DMS153 (cell line): ENCODE data around the gene SRPRA.
"Not testable (repeated sequence)": the region's sequence is repeated elsewhere in the genome, so short reads cannot be mapped to it uniquely, and the experiment has no call there.

Experiments used
- DNase-seq: peaks from one replicate; lab custom pipeline; 2025; lab: John Stamatoyannopoulos, UW

Gene SRPRA

GRCh38 chr11:126284829-126285228 lies 16.1 kb upstream of the SRPRA start:
- DNase-seq, result peak; percentile 83

- DNase-seq, result no peak
These were observed 14.3 kb upstream of the SRPRA start, which contains the start of gene TIRAP for GRCh38 chr11:126282736-126283591. Gene TIRAP (plus strand): TSS chr11:126283093. CDS start chr11:126290895, 7,802 bp downstream.

- DNase-seq, result peak; percentile 16
These were observed 13.7 kb upstream of the SRPRA start for GRCh38 chr11:126282361-126282735.

GRCh38 chr11:126281666-126282175 lies 13.0 kb upstream of the SRPRA start:
- DNase-seq, result no peak

GRCh38 chr11:126281245-126281644 lies 12.6 kb upstream of the SRPRA start:
- DNase-seq, result no peak

- no peak for DNase-seq
These were observed 11.9 kb upstream of the SRPRA start for GRCh38 chr11:126280595-126280994.

- DNase-seq, result no peak
These were observed 10.5 kb upstream of the SRPRA start for GRCh38 chr11:126279191-126279590.

- DNase-seq, result no peak
These were observed 9.1 kb upstream of the SRPRA start for GRCh38 chr11:126277780-126278179.

GRCh38 chr11:126277322-126277721 lies 8.6 kb upstream of the SRPRA start:
- DNase-seq, result no peak

GRCh38 chr11:126268361-126268707 lies 361 bp downstream of the SRPRA start:
- DNase-seq, result no peak

- no peak for DNase-seq
These were observed 1.0 kb downstream of the SRPRA start for GRCh38 chr11:126267650-126268049.

- no peak for DNase-seq
These were observed 2.9 kb downstream of the SRPRA start for GRCh38 chr11:126265811-126266210.

- DNase-seq, result no peak
These were observed 5.2 kb downstream of the SRPRA start for GRCh38 chr11:126263489-126263888.

GRCh38 chr11:126262216-126262615 lies 6.5 kb downstream of the SRPRA start:
- no peak for DNase-seq

- no peak for DNase-seq
These were observed 10.9 kb downstream of the SRPRA start for GRCh38 chr11:126257764-126258163.

- DNase-seq, result no peak
These were observed 11.6 kb downstream of the SRPRA start for GRCh38 chr11:126257144-126257543.

- no peak for DNase-seq
These were observed 12.5 kb downstream of the SRPRA start for GRCh38 chr11:126256216-126256615.

- not testable (repeated sequence) for DNase-seq
These were observed 13.2 kb downstream of the SRPRA start for GRCh38 chr11:126255507-126255906.

GRCh38 chr11:126254819-126255218 lies 13.9 kb downstream of the SRPRA start:
- DNase-seq, result no peak

- no peak for DNase-seq
These were observed 15.4 kb downstream of the SRPRA start for GRCh38 chr11:126253265-126253664.

GRCh38 chr11:126246636-126247035 lies 22.1 kb downstream of the SRPRA start:
- no peak for DNase-seq

GRCh38 chr11:126233391-126233790 lies 35.3 kb downstream of the SRPRA start:
- DNase-seq, result no peak

GRCh38 chr11:126232683-126233082 lies 36.0 kb downstream of the SRPRA start:
- no peak for DNase-seq
